Measurements from ENCODE around the gene RESF1. TPM values are rescaled to one million over a fixed set of nuclear protein-coding genes. Genes with fewer than 3 reads are reported as not detected.

Gene RESF1
- total and polyA plus RNA-seq, 2 of the 13 experiments (the other 11 are each of a cell fraction or from before 2014, with no cell fraction given) = 7.9 to 16.8 TPM

- peak; percentile 85; the same call in 1 of the 2 replicates for TF ChIP-seq SRF (IDR thresholded peaks at IDR 0.05; ENCODE audit: low read depth, low read length)
- TF ChIP-seq ZNF343 (CRISPR knock-in tag; IDR thresholded peaks at IDR 0.05) = no peak
- 0 out of 2 replicates have a peak, but pooled peaks have one; percentile 29 for TF ChIP-seq FOSL2 (CRISPR knock-in tag; IDR thresholded peaks at IDR 0.05)
- TF ChIP-seq GABPB1 (CRISPR knock-in tag; IDR thresholded peaks at IDR 0.05) = no peak
- no peak for TF ChIP-seq ZNF260 (CRISPR knock-in tag; IDR thresholded peaks at IDR 0.05; ENCODE audit: borderline replicate concordance, low read depth)
- no peak for TF ChIP-seq TSC22D2 (CRISPR knock-in tag; IDR thresholded peaks at IDR 0.05; ENCODE audit: borderline replicate concordance)
- no peak for TF ChIP-seq FOXP4 (CRISPR knock-in tag; IDR thresholded peaks at IDR 0.05)
- Histone ChIP-seq H3K79me2 (ENCODE audit: insufficient read depth, low read length) (no peaks in the 10 kb centered on the region), H3K4me3 (replicated peaks in 1 of 3; ENCODE audit: insufficient read depth in 1 of 3, low read depth in 2 of 3, low read length in 3 of 3) (no peak overlapping the region), H4K20me1 (ENCODE audit: insufficient read depth, low read length) (no peaks in the 10 kb centered on the region), H3K9me3 (ENCODE audit: low read length) (peaks cover 27% of the 10 kb centered on the region), H3K4me2 (ENCODE audit: low read depth, low read length) (no peak overlapping the region), H3K27ac (ENCODE audit: extremely low read length, insufficient read depth, low read length) (no peak overlapping the region), H3K4me1 (ENCODE audit: insufficient read depth, low read length) (no peaks in the 10 kb centered on the region), H2AFZ (ENCODE audit: low read length) (no peak overlapping the region), H3K9ac (ENCODE audit: insufficient read depth, low read depth, low read length) (no peak overlapping the region), H3K27me3 (ENCODE audit: control insufficient read depth in 1 of 2, insufficient read depth in 2 of 2, low read length in 2 of 2) (no peaks in the 10 kb centered on the region), H3K36me3 (replicated peaks in 1 of 2; ENCODE audit: control insufficient read depth in 1 of 2, insufficient read depth in 2 of 2, low read length in 2 of 2) (no peaks in the 10 kb centered on the region)
- peak; percentile 20 for DNase-seq (ENCODE audit: low spot score)
- ATAC-seq = peak; percentile 34; the same call in 2 of the 3 replicates
- ChIA-PET CTCF (ENCODE audit: low intra/inter-chr PET ratio, low total read pairs) (no interaction called here), POLR2A (no interaction called here)
- WGBS (ENCODE audit: low lambda C conversion rate) = 3% methylated on average over 1 of the region's 1 CpG
- no TSS peak for BruUV-seq (replicated peaks)
- intact Hi-C loops (cut with micrococcal nuclease; ENCODE audit: unreplicated experiment) = no loop called here
- in situ Hi-C loops (cut with HindIII; ENCODE audit: extremely low pct_ligation_motif_present, low pct_unique_long_range_greater_than_20kb) = no loop called here
- FAIRE-seq = no peak
These were observed 36.7 kb upstream of the RESF1 start for GRCh38 chr12:31922341-31923062.
